HUDEP-2 (cell line): ENCODE data around the gene RETN.

Source experiments
- DNase-seq, 76 experiments: peaks; one replicate each; lab custom pipeline; 2025; ENCODE audit not compliant: unreplicated experiment in 76 of 76; lab: John Stamatoyannopoulos, UW

Gene RETN

DNA sequence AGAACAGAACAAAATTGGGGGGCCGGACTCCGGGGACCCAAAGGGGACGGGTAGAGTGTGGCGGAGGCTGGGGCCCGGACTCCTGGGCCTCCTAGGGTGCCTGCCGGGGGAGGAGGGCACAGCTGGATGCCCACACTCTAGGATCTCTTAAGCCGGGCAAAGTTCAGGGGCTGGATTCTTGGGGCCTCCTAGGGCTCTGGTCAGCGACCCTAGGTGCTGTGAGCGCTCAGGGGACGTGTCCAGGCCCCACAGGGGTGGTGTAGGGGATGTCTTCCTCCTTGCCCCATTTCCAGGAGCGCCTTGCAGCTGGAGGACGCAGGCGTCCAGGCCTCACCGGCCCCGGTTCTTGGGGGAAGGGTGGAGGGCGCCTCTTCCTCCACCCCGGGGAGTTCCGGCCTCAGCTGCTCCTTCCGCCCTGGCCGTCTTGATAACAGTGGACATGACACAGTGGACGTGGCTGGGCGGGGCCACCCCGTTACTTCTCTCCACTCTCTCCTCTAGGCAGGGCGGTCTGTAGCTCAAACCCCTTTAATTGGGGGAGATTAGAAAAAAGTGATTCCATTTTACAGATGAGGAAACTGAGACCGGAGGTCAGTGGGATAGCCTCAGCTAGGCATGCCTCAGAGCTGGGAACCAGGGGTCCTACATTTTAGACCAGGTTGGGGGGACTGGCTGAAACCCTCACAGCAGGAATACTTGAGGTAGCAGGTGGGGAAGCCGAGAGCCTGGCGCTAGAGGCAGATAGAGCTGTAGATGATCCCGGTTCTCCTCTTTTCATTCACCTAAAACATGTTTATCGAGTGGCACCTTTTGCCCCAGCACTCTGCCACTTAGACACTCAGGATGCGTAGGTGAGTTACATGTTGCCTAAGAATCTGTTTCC lies 31.2 kb upstream of the RETN start:
- DNase-seq: peak in 37 of 76 experiments; percentile 9 to 88 (median 36)

DNA sequence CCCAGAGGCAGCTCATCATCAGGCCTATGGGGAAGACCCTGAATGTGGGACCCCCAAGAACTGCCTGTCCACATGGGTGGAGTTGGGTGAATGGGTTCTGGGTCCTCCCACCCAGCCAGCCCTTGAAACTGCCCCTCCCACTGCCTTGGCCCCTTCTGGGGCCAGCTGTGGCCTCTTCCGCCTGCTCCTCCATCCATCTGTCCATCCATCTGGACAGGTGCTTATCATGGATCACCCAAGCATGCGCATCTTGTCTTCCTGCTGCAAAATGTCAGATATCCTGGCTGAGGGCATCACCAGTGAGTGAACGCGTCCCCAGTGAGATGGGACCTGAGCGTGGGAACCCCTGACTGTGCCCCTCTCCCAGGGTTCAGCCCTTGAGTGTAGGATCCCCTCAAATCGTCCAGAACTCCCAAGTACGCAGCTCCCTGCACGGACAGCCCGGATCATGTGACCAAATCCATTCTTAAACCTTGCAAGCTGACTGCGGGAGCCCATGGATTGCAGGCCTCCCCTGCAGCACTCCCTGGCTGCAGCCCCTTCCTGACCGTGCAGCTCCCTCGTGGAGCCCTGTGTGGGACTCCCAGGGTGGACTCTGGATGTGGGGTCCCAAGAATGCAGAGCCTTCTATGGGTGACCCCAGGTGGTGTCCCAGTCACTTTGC lies 29.9 kb upstream of the RETN start:
- DNase-seq: no peak

DNA sequence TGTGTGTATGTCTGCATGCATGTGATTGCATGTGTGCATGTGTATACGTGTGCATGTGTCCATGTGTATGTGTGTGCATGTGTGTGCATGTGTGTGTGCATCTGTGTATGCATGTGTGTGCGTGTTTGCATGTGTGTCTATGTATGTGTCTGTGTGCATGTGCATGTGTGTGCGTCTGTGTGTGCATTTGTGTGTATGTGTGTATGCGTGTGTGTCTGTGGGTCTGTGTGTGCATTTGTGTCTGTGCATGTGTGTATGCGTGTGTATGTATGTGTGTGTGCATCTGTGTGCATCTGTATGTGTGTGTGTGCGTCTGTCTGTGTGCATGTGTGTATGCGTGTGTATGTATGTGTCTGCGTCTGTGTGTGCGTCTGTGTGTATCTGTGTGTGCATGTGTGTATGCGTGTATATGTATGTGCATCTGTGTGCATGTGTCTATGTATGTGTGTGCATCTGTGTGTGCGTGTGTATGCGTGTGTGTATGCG lies 28.9 kb upstream of the RETN start:
- no peak for DNase-seq

DNA sequence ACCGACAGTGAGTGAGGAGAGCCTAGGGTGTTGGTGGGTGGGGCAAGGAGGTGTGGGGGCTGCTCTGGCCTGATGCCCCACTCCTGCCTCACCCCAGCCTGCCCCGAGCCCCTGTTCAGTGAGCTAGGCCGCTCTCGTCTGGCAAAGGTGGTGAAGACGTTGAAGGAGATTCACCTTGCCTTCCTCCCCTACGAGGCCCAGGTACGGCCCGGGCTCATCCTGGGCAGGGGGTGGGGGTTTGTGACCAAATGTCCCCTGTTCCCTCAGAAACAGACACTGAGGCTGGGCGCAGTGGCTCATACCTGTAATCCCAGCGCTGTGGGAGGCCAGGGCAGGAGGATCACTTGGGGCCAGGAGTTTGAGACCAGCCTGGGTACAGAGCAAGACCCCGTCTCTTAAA lies 28.0 kb upstream of the RETN start:
- DNase-seq: no peak

DNA sequence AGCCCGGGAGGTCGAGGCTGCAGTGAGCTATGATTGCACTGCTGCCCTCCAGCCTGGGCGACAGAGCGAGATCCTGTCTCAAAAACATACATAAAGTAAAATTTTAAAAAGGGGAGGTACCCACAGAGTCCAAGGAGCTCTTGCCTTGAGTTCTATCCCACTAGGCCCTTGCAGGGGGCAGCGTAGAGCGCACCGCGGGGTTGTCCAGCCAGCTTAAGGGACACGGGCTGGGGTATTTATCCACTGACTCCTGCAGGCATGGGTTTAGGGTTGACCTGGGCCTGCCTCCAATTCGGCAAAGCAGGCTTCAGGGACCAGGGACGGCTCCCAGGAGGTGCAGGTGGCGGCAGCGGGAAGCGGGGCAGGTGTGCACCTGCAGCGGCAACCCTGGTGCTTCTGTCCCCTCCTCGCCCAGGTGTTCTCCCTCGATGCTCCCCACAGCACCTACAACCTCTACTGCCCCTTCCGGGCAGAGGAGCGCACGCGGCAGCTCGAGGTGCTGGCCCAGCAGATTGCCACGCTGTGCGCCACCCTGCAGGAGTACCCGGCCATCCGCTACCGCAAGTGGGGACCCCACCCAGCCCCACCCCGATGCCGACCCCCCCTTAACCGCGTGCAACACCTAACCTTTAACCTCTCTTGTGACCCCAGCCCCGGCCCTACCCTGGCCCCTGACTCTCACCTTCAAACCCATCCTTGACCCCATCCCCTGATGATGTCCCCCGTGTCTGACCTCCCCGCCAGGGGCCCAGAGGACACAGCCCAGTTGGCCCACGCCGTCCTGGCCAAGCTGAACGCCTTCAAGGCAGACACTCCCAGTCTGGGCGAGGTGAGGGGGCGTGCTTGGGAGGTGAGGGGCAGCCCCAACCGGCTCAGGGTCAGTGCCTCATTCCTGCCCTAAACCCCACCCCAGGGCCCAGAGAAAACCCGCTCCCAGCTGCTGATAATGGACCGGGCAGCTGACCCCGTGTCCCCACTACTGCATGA lies 27.3 kb upstream of the RETN start:
- DNase-seq: peak in 3 of 76 experiments; percentile 15 to 39 (median 17)

DNA sequence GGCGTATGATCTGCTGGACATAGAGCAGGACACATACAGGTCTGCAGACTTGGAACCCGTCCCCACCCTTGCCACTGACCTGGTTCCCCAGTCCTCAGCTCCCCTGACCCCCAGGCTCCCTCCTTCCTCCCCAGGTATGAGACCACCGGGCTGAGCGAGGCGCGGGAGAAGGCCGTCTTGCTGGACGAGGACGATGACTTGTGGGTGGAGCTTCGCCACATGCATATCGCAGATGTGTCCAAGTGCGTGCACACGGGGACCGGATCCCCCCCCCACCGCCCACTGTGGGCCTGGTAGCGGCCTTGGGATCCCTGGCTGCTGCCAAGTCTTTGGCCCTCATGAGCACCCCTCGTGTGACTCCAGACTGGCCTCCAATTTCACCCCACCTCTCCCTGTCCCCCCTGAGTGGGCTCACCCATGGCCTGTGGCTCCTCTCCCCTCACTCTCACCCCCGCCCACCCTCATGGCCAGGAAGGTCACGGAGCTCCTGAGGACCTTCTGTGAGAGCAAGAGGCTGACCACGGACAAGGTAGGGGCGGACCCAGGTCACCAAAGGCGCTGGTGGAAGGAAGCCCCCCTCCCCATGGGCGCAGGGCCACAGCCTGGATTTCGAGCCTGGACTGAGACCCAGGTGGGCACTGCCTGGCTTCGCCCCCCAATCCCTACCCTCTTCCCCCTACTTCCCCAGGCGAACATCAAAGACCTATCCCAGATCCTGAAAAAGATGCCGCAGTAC lies 26.4 kb upstream of the RETN start:
- no peak for DNase-seq

DNA sequence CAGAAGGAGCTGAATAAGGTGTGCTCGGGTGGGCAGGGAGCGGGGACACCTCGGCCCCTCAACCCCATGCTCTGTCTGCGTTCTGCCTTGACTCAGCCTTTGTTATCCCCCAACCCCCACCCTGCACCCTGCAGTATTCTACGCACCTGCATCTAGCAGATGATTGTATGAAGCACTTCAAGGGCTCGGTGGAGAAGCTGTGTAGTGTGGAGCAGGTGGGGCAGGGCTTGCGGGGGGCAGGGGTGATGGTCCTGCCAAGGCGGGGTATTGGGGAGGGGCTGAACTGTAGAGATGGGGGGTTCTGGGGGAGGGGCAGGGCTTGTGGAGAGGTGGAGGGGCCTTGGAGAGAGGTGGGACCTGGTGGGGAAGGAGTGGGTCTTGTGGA lies 25.8 kb upstream of the RETN start:
- no peak for DNase-seq

DNA sequence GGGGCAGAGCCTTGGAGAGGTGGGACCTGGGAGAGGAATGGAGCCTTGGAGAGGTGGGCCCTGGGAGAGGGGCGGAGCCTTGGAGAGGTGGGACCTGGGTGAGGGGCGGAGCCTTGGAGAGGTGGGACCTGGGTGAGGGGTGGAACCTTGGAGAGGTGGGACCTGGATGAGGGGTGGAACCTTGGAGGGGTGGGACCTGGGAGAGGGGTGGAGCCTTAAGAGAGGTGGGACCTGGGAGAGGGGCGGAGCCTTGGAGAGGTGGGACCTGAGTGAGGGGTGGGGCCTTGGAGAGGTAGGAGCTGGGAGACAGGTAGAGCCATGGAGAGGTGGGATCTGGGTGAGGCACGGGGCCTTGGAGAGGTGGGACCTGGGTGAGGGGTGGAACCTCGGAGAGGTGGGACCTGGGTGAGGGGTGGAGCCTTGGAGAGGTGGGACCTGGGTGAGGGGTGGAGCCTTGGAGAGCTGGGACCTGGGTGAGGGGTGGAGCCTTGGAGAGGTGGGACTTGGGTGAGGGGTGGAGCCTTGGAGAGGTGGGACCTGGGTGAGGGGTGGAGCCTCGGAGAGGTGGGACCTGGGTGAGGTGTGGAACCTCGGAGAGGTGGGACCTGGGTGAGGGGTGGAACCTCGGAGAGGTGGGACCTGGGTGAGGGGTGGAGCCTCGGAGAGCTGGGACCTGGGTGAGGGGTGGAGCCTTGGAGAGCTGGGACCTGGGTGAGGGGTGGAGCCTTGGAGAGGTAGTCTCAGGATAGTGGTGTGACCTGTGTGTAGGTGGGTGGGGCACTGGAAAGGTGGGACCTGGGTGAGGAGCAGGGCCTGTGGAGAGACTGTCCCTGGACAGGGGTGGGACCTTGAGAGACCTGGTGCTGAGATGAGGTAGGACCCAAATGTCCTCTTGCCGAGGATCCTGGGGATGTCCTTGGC lies 25.0 kb upstream of the RETN start:
- peak in 52 of 76 experiments; percentile 13 to 75 (median 46) for DNase-seq

DNA sequence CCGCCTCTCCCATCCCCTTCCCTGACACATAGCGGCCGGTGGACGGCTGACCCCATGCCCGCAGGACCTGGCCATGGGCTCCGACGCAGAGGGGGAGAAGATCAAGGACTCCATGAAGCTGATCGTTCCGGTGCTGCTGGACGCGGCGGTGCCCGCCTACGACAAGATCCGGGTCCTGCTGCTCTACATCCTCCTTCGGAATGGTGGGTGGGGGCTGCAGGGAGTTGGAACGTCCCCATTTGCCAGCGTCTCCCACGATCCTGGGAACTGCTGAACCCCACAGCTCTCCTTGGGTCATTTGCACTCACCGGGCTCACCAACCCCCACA lies 24.3 kb upstream of the RETN start:
- no peak for DNase-seq

DNA sequence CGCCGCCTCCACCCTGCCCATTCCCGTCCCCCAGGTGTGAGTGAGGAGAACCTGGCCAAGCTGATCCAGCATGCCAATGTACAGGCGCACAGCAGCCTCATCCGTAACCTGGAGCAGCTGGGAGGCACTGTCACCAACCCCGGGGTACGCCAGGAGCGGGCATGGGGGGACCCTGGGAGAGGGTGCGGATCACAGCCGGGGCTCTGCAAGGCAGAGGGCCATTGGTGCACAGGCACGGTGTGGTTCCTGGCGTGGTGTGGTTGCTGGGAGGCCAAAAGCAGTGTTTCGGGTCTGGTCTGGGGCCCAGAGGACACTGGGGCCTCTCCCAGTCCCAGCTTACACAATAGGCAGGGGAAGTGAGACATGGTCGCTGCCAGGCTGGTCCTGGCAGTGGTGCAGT lies 23.7 kb upstream of the RETN start:
- DNase-seq: no peak

DNA sequence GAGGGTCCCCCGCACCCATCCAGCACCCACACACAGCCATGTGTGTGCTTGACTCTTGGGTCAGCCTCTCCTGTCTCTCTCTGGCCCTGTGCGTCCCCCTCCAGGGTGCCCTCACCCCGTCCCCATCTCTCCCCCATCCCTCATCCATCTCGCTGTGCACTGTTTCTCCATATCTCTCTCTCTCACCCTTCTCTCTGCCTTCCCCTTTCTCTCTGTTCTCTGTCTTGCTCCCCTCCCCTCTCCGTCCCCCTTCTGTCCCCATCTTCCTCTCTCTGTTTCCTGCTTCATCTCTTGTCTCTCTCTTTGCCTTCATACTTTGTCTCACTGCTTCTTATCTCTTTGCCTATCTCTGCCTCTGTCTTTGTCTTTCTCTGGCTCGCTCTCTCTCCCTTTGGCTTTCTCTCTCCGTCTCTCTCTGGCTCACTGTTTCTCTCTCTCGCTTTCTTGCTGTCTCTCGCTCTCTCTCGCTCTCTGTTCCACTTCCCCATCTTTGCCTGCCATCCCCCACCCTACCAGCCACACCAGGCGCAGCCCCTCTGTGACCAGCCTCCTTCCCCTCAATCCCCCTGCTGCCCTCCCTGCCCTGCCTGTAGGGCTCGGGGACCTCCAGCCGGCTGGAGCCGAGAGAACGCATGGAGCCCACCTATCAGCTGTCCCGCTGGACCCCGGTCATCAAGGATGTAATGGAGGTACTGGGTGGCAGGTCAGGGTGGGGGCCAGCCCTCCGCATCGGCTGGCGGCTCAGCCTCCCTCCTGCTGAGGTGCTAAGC lies 23.0 kb upstream of the RETN start:
- no peak for DNase-seq

DNA sequence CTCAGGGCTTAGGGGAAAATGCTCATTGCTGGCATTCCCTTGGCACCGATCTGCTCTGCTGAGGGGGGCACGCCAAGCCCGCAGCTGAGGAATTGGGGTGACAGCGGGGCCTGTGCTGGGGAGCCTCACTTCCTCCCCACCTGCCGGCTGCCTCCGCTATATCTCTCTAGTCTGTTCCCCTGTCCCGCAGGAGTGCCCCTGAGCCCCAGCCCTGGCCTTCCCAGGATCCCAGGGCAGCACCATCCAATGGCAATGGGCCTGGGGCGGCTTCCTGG lies 22.5 kb upstream of the RETN start:
- no peak for DNase-seq

DNA sequence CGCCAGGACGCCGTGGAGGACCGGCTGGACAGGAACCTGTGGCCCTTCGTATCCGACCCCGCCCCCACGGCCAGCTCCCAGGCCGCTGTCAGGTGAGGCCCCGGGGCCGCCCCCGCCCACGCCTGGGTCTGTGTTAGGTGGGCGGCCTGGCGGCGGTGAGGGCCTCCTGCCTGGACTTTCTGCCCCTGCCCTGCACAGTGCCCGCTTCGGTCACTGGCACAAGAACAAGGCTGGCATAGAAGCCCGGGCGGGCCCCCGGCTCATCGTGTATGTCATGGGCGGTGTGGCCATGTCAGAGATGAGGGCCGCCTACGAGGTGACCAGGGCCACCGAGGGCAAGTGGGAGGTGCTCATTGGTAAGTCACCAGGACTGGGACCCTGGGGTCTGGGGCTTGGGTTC lies 21.7 kb upstream of the RETN start:
- DNase-seq: no peak

DNA sequence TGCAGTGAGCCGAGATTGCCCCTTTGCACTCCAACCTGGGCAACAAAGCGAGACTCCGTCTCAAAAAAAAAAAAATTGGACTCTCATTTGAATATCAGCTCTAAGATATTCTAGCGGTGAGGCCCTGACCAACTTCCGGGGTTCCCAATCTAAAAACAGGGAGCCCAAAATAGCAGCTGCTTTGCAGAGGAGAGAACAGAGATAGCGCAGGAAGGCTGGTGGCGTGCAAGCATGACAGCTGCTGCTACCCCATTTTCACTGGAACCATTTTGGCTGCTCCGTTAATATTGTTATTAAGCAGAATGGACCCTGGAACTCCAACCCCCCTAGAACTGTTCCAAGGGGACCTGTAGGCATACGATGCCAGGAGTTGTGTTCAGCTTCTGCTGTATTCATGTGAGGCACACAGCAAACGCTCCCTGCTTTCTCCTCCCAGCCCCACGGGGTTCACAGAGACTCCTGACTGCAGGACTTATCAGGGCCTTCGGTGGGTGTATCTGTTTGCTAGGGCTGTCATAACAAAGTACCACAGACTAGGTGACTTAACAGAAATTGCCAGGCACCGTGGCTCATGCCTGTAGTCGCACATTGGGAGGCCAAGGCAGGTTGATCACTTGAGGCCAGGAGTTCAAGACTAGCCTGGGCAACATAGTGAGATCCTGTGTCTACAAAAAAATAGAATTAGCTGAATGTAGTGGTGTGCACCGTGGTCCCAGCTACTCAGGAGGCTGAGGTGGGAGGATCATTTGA lies 20.4 kb upstream of the RETN start:
- DNase-seq: no peak

DNA sequence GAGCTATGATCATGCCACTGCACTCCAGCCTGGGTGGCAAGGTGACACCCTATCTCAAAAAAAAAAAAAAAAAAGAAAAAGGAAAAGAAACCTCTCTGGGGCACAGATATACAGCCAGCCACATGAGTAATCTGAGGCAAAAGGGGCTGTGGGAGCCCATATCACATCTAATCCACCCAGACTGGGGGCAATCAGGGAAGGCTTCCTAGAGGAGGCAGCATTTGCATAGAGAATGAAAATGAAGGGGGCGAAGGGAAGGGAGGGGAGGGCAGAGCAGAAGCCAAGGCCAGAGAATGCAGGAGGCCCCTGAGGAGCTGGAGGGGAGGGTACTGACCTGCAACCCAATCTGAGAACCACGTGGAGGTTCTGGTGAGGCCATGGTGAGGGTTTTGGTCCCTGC lies 18.7 kb upstream of the RETN start:
- DNase-seq: no peak

DNA sequence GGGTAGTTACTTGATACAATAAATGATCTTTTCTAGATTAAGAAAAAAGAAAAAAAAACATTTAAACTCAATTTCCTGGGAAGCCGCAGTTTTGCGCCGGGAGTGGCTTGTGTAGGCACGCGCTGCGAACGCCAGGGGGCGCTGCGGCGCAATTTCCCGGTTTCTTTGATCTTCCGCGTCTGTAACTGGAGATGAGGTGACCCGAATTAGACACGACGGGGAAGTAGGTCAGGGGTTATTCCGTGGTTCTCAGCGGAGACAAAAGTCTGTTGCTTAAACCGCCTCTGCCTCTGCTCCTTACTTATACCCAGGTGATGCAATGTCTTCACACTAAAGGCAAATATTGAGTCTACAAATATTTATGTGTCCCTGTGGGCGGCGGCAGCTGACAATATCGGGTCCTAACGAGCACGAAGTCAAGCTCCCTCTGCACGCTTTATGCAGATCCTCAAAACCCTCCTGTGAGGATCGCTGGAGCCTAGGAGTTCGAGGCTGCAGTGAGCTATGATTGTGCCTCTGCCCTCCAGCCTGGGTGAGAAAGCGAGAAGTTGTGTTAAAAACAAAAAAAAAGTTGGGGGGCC lies 16.7 kb upstream of the RETN start:
- DNase-seq: peak in 72 of 76 experiments; percentile 21 to 90 (median 74)

DNA sequence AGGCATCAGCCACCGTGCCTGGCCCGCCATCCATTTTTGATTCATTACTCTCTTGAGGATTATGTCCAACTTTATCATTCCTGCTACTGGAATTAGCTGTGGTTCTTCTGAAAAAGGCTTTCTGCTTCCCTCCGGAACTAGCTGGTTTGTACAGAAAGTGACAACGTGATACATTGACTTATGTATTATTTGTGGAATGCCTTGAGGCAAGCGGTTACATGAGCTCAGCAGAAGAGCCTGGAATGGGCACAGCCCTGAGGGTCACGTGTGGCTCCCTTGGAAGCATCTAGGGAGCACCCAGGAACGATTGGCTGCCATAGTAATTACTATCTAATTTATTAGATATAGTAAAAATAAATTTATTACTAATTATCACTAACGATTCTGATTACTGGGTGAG lies 14.4 kb upstream of the RETN start:
- DNase-seq: no peak

DNA sequence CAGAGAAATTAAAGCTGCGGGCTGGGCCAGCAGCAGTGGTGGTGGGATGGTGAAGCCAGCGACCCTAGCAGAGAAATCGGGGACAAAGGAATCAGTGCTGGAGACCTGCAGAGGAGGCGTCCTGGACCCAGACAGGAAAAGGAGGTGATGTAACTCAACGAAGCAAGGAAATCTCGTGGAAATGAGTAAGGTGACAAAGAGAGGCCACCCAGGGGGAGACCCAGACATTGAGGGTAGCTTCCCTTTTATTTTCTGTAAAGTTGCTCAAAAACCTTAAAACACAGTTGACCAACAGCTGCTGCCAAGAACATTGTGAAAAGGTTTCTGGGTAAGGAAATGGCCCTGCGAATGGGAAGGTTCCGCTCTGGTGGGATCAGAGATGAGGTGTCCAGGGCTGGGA lies 13.3 kb upstream of the RETN start:
- DNase-seq: no peak
